Neural cell (in vitro differentiated cells): ENCODE results near the gene GALNT2. TPM values are rescaled to one million over a fixed set of nuclear protein-coding genes. Genes with fewer than 3 reads are reported as not detected.

Source experiments
- H2AFZ ChIP-seq: fragments of 200-600, 300-800 bp; sonication (generic), shearing (Covaris generic); 2 replicates; pipeline ENCODE4 v1.6.0; 2014; ENCODE audit warnings: low read depth, mild to moderate bottlenecking, antibody characterized with exemption, low read length, moderate library complexity
- H3F3A ChIP-seq: fragments of 200-600 bp; shearing (Covaris generic); 2 replicates; pipeline ENCODE4 v1.6.1; 2016; ENCODE audit warnings: mild to moderate bottlenecking, moderate library complexity, mixed read lengths, antibody characterized with exemption, low read length; ENCODE audit not compliant: insufficient read depth, poor library complexity, severe bottlenecking
- H3K27ac ChIP-seq: fragments of 200-600, 300-800 bp; sonication (generic), shearing (Covaris generic); 2 replicates; pipeline ENCODE4 v1.5.1; 2014; ENCODE audit warnings: mild to moderate bottlenecking, low read length, moderate library complexity
- H3K27me3 ChIP-seq: fragments of 300-800, 200-600 bp; sonication (generic), shearing (Covaris generic); 2 replicates; pipeline ENCODE4 v1.6.0; 2014; ENCODE audit warnings: mild to moderate bottlenecking, low read depth, low read length, moderate library complexity; ENCODE audit not compliant: insufficient read depth
- H3K36me3 ChIP-seq: fragments of 300-800, 200-600 bp; sonication (generic), shearing (Covaris generic); 2 replicates; pipeline ENCODE4 v1.5.1; 2014; ENCODE audit warnings: mild to moderate bottlenecking, antibody characterized with exemption, low read length, moderate library complexity; ENCODE audit not compliant: insufficient read depth
- H3K4me2 ChIP-seq: fragments of 300-800, 200-600 bp; sonication (generic), shearing (Covaris generic); 2 replicates; pipeline ENCODE4 v1.6.0; 2014; ENCODE audit warnings: mild to moderate bottlenecking, low read length
- H3K4me3 ChIP-seq: fragments of 300-800, 200-600 bp; sonication (generic), shearing (Covaris generic); 2 replicates; pipeline ENCODE4 v1.5.1; 2014; ENCODE audit warnings: mild to moderate bottlenecking, low read length, moderate library complexity
- H3K79me2 ChIP-seq: fragments of 200-600 bp; shearing (Covaris generic); replicated peaks from 2 replicates; pipeline ENCODE4 v1.6.0; 2014; ENCODE audit warnings: mild to moderate bottlenecking, low read length, moderate library complexity; ENCODE audit not compliant: insufficient read depth
- H3K9ac ChIP-seq: fragments of 300-800, 200-600 bp; sonication (generic), shearing (Covaris generic); 2 replicates; pipeline ENCODE4 v1.6.1; 2016; ENCODE audit warnings: mild to moderate bottlenecking, low read length, mixed read lengths
- H3K9me2 ChIP-seq: fragments of 200-600 bp; shearing (Covaris generic); 2 replicates; pipeline ENCODE4 v1.6.1; 2016; ENCODE audit warnings: mild to moderate bottlenecking, low read length, mixed read lengths; ENCODE audit not compliant: insufficient read depth
- H3K9me3 ChIP-seq: fragments of 200-600, 300-800 bp; sonication (generic), shearing (Covaris generic); 2 replicates; pipeline ENCODE4 v1.6.1; 2016; ENCODE audit warnings: mild to moderate bottlenecking, mixed run types, low read length, moderate library complexity, mixed read lengths
- H4K20me1 ChIP-seq: fragments of 200-600 bp; shearing (Covaris generic); 2 replicates; pipeline ENCODE4 v1.6.1; 2016; ENCODE audit warnings: mild to moderate bottlenecking, mixed run types; ENCODE audit not compliant: insufficient read depth
- EP300 ChIP-seq: fragments of 450-650 bp; conservative IDR thresholded peaks from 2 replicates; pipeline ENCODE4 v1.6.1; 2014; ENCODE audit warnings: antibody characterized with exemption, mild to moderate bottlenecking, moderate library complexity; ENCODE audit not compliant: poor library complexity, severe bottlenecking
- EZH2 ChIP-seq: fragments of 200-600, 300-800 bp; shearing (Covaris generic), sonication (generic); IDR thresholded peaks from 2 replicates; pipeline ENCODE4 v1.6.1; 2014; ENCODE audit warnings: antibody characterized with exemption, low read length, borderline replicate concordance, mild to moderate bottlenecking; ENCODE audit not compliant: insufficient read depth, poor library complexity, severe bottlenecking
- MXI1 ChIP-seq: fragments of 450-650 bp; conservative IDR thresholded peaks from 2 replicates; pipeline ENCODE4 v1.6.1; 2014; ENCODE audit warnings: antibody characterized with exemption, mild to moderate bottlenecking; ENCODE audit not compliant: poor library complexity, severe bottlenecking
- POLR2AphosphoS5 ChIP-seq: IDR thresholded peaks from 2 replicates; pipeline ENCODE4 v1.6.1; 2012
- RAD21 ChIP-seq: fragments of 450-650 bp; conservative IDR thresholded peaks from 2 replicates; pipeline ENCODE4 v1.6.1; 2014; ENCODE audit warnings: antibody characterized with exemption, mild to moderate bottlenecking, moderate library complexity
- SMC3 ChIP-seq: fragments of 450-650 bp; conservative IDR thresholded peaks from 2 replicates; pipeline ENCODE4 v1.6.1; 2014; ENCODE audit warnings: antibody characterized with exemption, mild to moderate bottlenecking, moderate library complexity; ENCODE audit not compliant: poor library complexity
- TAF1 ChIP-seq: IDR thresholded peaks from 2 replicates; pipeline ENCODE4 v1.6.1; 2012; ENCODE audit warnings: low read depth
- polyA plus RNA-seq: library from polyadenylated mRNA; depleted of rRNA; stranded (reverse); fragments of >200 nt; gene quantifications from 2 replicates; pipeline ENCODE4 v1.2.3, GENCODE V29; 2014
- TF ChIP-seq, protein P1 (sequence below): IDR thresholded peaks from 2 replicates; pipeline ENCODE4 v1.6.1; 2012; ENCODE audit warnings: borderline replicate concordance
- TF ChIP-seq, protein P2 (sequence below): fragments of 450-650 bp; IDR thresholded peaks from 2 replicates; pipeline ENCODE4 v1.5.1; 2014; ENCODE audit warnings: antibody characterized with exemption, mild to moderate bottlenecking, moderate library complexity; ENCODE audit not compliant: poor library complexity, severe bottlenecking

Gene GALNT2
- polyA plus RNA-seq, 1 donor from 2014 or later = 38.8 TPM

GRCh38 chr1:230278376-230278775, 211.3 kb downstream of the GALNT2 start:
- Histone ChIP-seq H3K36me3 (no peaks in the 10 kb centered on the region), H3K9me2 (no peaks in the 10 kb centered on the region)
- TF ChIP-seq RAD21 (no peak), EZH2 (no peak), EP300 (no peak), MXI1 (no peak), SMC3 (no peak), POLR2AphosphoS5 (no peak), TAF1 (no peak)
- TF ChIP-seq, protein P1, sequence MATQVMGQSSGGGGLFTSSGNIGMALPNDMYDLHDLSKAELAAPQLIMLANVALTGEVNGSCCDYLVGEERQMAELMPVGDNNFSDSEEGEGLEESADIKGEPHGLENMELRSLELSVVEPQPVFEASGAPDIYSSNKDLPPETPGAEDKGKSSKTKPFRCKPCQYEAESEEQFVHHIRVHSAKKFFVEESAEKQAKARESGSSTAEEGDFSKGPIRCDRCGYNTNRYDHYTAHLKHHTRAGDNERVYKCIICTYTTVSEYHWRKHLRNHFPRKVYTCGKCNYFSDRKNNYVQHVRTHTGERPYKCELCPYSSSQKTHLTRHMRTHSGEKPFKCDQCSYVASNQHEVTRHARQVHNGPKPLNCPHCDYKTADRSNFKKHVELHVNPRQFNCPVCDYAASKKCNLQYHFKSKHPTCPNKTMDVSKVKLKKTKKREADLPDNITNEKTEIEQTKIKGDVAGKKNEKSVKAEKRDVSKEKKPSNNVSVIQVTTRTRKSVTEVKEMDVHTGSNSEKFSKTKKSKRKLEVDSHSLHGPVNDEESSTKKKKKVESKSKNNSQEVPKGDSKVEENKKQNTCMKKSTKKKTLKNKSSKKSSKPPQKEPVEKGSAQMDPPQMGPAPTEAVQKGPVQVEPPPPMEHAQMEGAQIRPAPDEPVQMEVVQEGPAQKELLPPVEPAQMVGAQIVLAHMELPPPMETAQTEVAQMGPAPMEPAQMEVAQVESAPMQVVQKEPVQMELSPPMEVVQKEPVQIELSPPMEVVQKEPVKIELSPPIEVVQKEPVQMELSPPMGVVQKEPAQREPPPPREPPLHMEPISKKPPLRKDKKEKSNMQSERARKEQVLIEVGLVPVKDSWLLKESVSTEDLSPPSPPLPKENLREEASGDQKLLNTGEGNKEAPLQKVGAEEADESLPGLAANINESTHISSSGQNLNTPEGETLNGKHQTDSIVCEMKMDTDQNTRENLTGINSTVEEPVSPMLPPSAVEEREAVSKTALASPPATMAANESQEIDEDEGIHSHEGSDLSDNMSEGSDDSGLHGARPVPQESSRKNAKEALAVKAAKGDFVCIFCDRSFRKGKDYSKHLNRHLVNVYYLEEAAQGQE = no peak
- TF ChIP-seq, protein P2, sequence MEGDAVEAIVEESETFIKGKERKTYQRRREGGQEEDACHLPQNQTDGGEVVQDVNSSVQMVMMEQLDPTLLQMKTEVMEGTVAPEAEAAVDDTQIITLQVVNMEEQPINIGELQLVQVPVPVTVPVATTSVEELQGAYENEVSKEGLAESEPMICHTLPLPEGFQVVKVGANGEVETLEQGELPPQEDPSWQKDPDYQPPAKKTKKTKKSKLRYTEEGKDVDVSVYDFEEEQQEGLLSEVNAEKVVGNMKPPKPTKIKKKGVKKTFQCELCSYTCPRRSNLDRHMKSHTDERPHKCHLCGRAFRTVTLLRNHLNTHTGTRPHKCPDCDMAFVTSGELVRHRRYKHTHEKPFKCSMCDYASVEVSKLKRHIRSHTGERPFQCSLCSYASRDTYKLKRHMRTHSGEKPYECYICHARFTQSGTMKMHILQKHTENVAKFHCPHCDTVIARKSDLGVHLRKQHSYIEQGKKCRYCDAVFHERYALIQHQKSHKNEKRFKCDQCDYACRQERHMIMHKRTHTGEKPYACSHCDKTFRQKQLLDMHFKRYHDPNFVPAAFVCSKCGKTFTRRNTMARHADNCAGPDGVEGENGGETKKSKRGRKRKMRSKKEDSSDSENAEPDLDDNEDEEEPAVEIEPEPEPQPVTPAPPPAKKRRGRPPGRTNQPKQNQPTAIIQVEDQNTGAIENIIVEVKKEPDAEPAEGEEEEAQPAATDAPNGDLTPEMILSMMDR = no peak

GRCh38 chr1:230278871-230279582, 212.0 kb downstream of the GALNT2 start:
- no peak for TF ChIP-seq EZH2
- TF ChIP-seq, protein P2 = no peak
- TF ChIP-seq RAD21 = no peak
- no peak for TF ChIP-seq EP300
- TF ChIP-seq POLR2AphosphoS5 = no peak
- TF ChIP-seq SMC3 = no peak
- TF ChIP-seq, protein P1 = no peak
- TF ChIP-seq TAF1 = no peak
- TF ChIP-seq MXI1 = no peak
- Histone ChIP-seq H3K4me2 (no peak overlapping the region), H2AFZ (no peak overlapping the region), H3F3A (peaks cover 3% of the 10 kb centered on the region), H3K36me3 (no peaks in the 10 kb centered on the region), H3K79me2 (no peaks in the 10 kb centered on the region), H3K27ac (no peak overlapping the region), H3K27me3 (no peaks in the 10 kb centered on the region), H3K9ac (no peak overlapping the region), H3K4me3 (no peak overlapping the region), H3K9me2 (no peaks in the 10 kb centered on the region), H4K20me1 (no peaks in the 10 kb centered on the region), H3K9me3 (no peaks in the 10 kb centered on the region)

More at GRCh38 chr1:230278376-230278775, 211.3 kb downstream of the GALNT2 start:
- Histone ChIP-seq H3K27me3 (no peaks in the 10 kb centered on the region), H3K4me2 (no peak overlapping the region), H3K79me2 (no peaks in the 10 kb centered on the region), H3K9ac (peak overlapping the region; percentile 61), H3K9me3 (no peaks in the 10 kb centered on the region), H2AFZ (no peak overlapping the region), H4K20me1 (no peaks in the 10 kb centered on the region), H3K27ac (peak overlapping the region; percentile 92), H3K4me3 (no peak overlapping the region), H3F3A (peaks cover 3% of the 10 kb centered on the region)
